ENCODE results near the gene SUOX.
A peak's percentile ranks its signal among the peaks of the same experiment; 100 is the strongest.

DNA sequence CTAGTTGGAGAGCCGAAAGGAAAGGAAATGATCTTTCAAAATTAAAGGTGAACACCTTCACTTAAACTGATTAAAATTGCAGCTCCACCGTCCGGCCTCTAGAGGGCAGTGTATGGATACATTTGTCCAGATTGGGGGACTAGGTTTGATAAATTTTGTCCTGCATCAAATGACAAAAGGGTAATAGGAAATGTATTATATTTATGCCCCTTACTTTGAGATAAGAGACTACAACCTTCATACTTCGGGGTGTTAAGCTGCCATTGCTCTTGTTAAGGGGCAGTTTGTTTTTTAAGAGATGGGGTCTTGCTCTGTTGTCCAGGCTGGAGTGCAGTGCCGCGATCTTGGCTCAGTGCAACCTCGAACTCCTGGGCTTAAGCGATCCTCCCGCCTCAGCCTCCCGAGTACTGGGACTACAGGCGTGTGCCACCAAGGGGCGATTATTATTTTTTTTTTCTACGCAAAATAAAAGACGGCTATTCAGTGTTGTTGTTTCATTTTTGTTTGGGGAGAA, 818 bp upstream of the SUOX start:
- TF ChIP-seq, protein P1, sequence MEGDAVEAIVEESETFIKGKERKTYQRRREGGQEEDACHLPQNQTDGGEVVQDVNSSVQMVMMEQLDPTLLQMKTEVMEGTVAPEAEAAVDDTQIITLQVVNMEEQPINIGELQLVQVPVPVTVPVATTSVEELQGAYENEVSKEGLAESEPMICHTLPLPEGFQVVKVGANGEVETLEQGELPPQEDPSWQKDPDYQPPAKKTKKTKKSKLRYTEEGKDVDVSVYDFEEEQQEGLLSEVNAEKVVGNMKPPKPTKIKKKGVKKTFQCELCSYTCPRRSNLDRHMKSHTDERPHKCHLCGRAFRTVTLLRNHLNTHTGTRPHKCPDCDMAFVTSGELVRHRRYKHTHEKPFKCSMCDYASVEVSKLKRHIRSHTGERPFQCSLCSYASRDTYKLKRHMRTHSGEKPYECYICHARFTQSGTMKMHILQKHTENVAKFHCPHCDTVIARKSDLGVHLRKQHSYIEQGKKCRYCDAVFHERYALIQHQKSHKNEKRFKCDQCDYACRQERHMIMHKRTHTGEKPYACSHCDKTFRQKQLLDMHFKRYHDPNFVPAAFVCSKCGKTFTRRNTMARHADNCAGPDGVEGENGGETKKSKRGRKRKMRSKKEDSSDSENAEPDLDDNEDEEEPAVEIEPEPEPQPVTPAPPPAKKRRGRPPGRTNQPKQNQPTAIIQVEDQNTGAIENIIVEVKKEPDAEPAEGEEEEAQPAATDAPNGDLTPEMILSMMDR (IDR thresholded peaks at IDR 0.05; ENCODE audit: borderline replicate concordance, extremely low read depth, low read length, poor library complexity, severe bottlenecking), result peak; percentile 97
- TF ChIP-seq EZH2 (IDR thresholded peaks at IDR 0.05; ENCODE audit: borderline replicate concordance, low read depth, low read length, severe bottlenecking), result no peak

All from DND-41 (cell line).